K562 (cell line): Measurements from ENCODE around the gene EFNA5. TPM values are rescaled to one million over a fixed set of nuclear protein-coding genes. Genes with fewer than 3 reads are reported as not detected.

ENCODE experiments used
- ATAC-seq: fragments of 200-7000 bp; cut with Tn5 transposase; 3 replicates; pipeline ENCODE4 v1.9.1; 2020; ENCODE audit warnings: moderate library complexity
- BruUV-seq: library from RNA; stranded (reverse); fragments of 400-500 nt; replicated peaks from 2 replicates; lab custom pipeline; 2021; lab: Mats Ljungman, UMichigan
- CTCF ChIA-PET: fragments of 300-600 bp; formaldehyde crosslinking; extraction: SDS; loops from one replicate; lab custom pipeline; 2021; ENCODE audit warnings: low intra/inter-chr PET ratio; lab: Yijun Ruan, JAX
- POLR2A ChIA-PET: fragments of 300-600, 350-650 bp; sonication (Branson Sonifier 250); formaldehyde crosslinking; extraction: SDS; loops from one replicate; lab custom pipeline; 2021; ENCODE audit warnings: antibody characterized with exemption, inconsistent platforms; lab: Yijun Ruan, JAX
- DNase-seq, 4 experiments: peaks; one replicate each; pipeline versions ENCODE4 v3.0.0 to v3.0.0-alpha.2; 2011 to 2018; ENCODE audit warnings: low spot score in 3 of 4, mixed read lengths in 3 of 4; ENCODE audit errors: extremely low read depth in 1 of 4
- FAIRE-seq: peaks from 2 replicates; lab custom pipeline; 2011; peaks lifted over from hg19 to GRCh38; lab: Jason Lieb, UNC
- H2AFZ ChIP-seq: 2 replicates; pipeline ENCODE4 v1.6.0; 2011; ENCODE audit warnings: low read depth, low read length, control low read depth, inconsistent platforms
- H3K27ac ChIP-seq: fragments of 200-600 bp; 3 replicates; pipeline ENCODE4 v1.8.0; 2011; ENCODE audit warnings: low read depth, mild to moderate bottlenecking, control low read depth, inconsistent platforms, low read length, moderate library complexity, mixed read lengths; ENCODE audit errors: extremely low read depth
- H3K27me3 ChIP-seq, 2 experiments: fragments of 300-600 bp in 1 of 2; 2 replicates in 1 of 2; 3 replicates in 1 of 2; pipeline versions ENCODE4 v1.6.0 to v1.8.0; 2011; ENCODE audit warnings: inconsistent platforms in 2 of 2, low read length in 2 of 2, mild to moderate bottlenecking in 1 of 2, mixed read lengths in 1 of 2, moderate library complexity in 1 of 2; ENCODE audit not compliant: control insufficient read depth in 2 of 2, insufficient read depth in 2 of 2
- H3K36me3 ChIP-seq: fragments of 300-600 bp; 3 replicates; pipeline ENCODE4 v1.8.0; 2011; ENCODE audit warnings: mild to moderate bottlenecking, low read length, inconsistent platforms; ENCODE audit not compliant: control insufficient read depth, insufficient read depth
- H3K4me1 ChIP-seq, 2 experiments: fragments of 200-600 bp in 1 of 2; replicated peaks in 1 of 2; 2 replicates in 1 of 2; 3 replicates in 1 of 2; pipeline versions ENCODE4 v1.5.1 to v1.8.0; 2011; ENCODE audit warnings: inconsistent platforms in 2 of 2, low read length in 2 of 2, mild to moderate bottlenecking in 1 of 2, mixed read lengths in 1 of 2, moderate library complexity in 1 of 2; ENCODE audit not compliant: control insufficient read depth in 2 of 2, insufficient read depth in 2 of 2
- H3K4me2 ChIP-seq: 2 replicates; pipeline ENCODE4 v1.6.1; 2011; ENCODE audit warnings: low read length, control low read depth, inconsistent platforms, mixed read lengths; ENCODE audit not compliant: insufficient read depth
- H3K4me3 ChIP-seq: fragments of 200-600 bp; sonication (generic), shearing (Covaris generic); 2 replicates; pipeline ENCODE4 v1.5.1; 2016; ENCODE audit warnings: control low read depth, inconsistent platforms
- H3K79me2 ChIP-seq: fragments of 200-600 bp; 3 replicates; pipeline ENCODE4 v1.8.0; 2011; ENCODE audit warnings: low read length, inconsistent platforms; ENCODE audit not compliant: control insufficient read depth, insufficient read depth
- H3K9ac ChIP-seq, 2 experiments: 2 replicates each; pipeline versions ENCODE4 v1.6.0 to v1.6.1; 2011; ENCODE audit warnings: low read depth in 2 of 2, low read length in 2 of 2, control low read depth in 1 of 2, inconsistent platforms in 1 of 2, mild to moderate bottlenecking in 1 of 2, mixed read lengths in 1 of 2; ENCODE audit not compliant: insufficient read depth in 1 of 2
- H3K9me1 ChIP-seq: one replicate; pipeline ENCODE4 v1.6.0; 2011; ENCODE audit warnings: inconsistent platforms, mild to moderate bottlenecking, low read length, moderate library complexity; ENCODE audit not compliant: control insufficient read depth, insufficient read depth
- H3K9me3 ChIP-seq: replicated peaks from 2 replicates; pipeline ENCODE4 v1.5.1; 2011; ENCODE audit warnings: low read depth, low read length, inconsistent platforms; ENCODE audit not compliant: control insufficient read depth, insufficient read depth
- H4K20me1 ChIP-seq: replicated peaks from 2 replicates; pipeline ENCODE4 v1.6.1; 2011; ENCODE audit warnings: low read length, inconsistent platforms, mixed read lengths; ENCODE audit not compliant: control insufficient read depth, insufficient read depth
- CAMTA2 ChIP-seq: fragments of 250-450 bp; sonication (Bioruptor Pico); conservative IDR thresholded peaks from 2 replicates; pipeline ENCODE4 v1.5.1; 2022
- CTBP1 ChIP-seq: fragments of 450-650 bp; IDR thresholded peaks from 2 replicates; pipeline ENCODE4 v1.6.1; 2016; ENCODE audit warnings: borderline replicate concordance
- GTF2F1 ChIP-seq: IDR thresholded peaks from 2 replicates; pipeline ENCODE4 v1.6.1; 2011; ENCODE audit warnings: low read depth, low read length, improper control_type of control experiment
- HLTF ChIP-seq: fragments of 450-650 bp; IDR thresholded peaks from 2 replicates; pipeline ENCODE4 v1.6.1; 2016
- ILF3 ChIP-seq: fragments of 450-650 bp; IDR thresholded peaks from 2 replicates; pipeline ENCODE4 v1.6.1; 2018; ENCODE audit warnings: antibody characterized with exemption, mild to moderate bottlenecking, moderate library complexity, borderline replicate concordance
- KLF13 ChIP-seq: fragments of 450-650 bp; IDR thresholded peaks from 2 replicates; pipeline ENCODE4 v1.6.1; 2016; ENCODE audit warnings: missing genetic modification characterization, low read depth, mild to moderate bottlenecking, missing compliant biosample characterization, moderate library complexity, borderline replicate concordance
- PTBP1 ChIP-seq: fragments of 200-400 bp; formaldehyde crosslinking; IDR thresholded peaks from 2 replicates; pipeline ENCODE4 v1.6.1; 2017; ENCODE audit warnings: low read depth, low read length
- SRF ChIP-seq, 2 experiments: fragments of 250-450, 450-650 bp in 1 of 2; sonication (Bioruptor Pico) in 1 of 2; sonication (generic) in 1 of 2; formaldehyde crosslinking; IDR thresholded peaks; 2 replicates each; pipeline versions ENCODE4 v1.5.0 to v1.5.1; 2020 to 2022; ENCODE audit warnings: mild to moderate bottlenecking in 1 of 2, missing genetic modification reagents in 1 of 2
- TBP ChIP-seq: optimal IDR thresholded peaks from 2 replicates; pipeline ENCODE3; 2011; ENCODE audit warnings: low read depth, low read length, improper control_type of control experiment
- ZC3H4 ChIP-seq: sonication (generic); formaldehyde crosslinking; IDR thresholded peaks from 2 replicates; pipeline ENCODE4 v1.9.0; 2021; ENCODE audit warnings: missing genetic modification reagents, borderline replicate concordance
- ZNF24 ChIP-seq: fragments of 450-650 bp; IDR thresholded peaks from 2 replicates; pipeline ENCODE4 v1.6.1; 2016
- ZNF324 ChIP-seq: fragments of 250-450 bp; sonication (Bioruptor Pico); IDR thresholded peaks from 2 replicates; pipeline ENCODE4 v1.4.0; 2020; ENCODE audit warnings: mild to moderate bottlenecking
- ZNF512 ChIP-seq: IDR thresholded peaks from 2 replicates; pipeline ENCODE4 v1.6.1; 2016; ENCODE audit warnings: missing genetic modification characterization, missing compliant biosample characterization
- ZNF644 ChIP-seq: fragments of 200-800 bp; sonication (Bioruptor generic); IDR thresholded peaks from 2 replicates; pipeline ENCODE4 v1.6.1; 2016; ENCODE audit warnings: low read depth, missing genetic modification characterization, missing compliant biosample characterization
- ZNF77 ChIP-seq: fragments of 250-450 bp; sonication (Bioruptor Pico); IDR thresholded peaks from 2 replicates; pipeline ENCODE4 v1.5.0; 2020
- WGBS: fragments of 100-300 bp; shearing (Covaris generic); methylation state at CpG from one replicate; pipeline ENCODE4 v1.1.6; 2016; ENCODE audit warnings: low coverage, mixed read lengths; ENCODE audit not compliant: insufficient coverage; ENCODE audit errors: missing lambda C conversion rate; 5-methylcytosine and 5-hydroxymethylcytosine counted together
- in situ Hi-C: fragments of 300-500 bp; cut with MboI; formaldehyde crosslinking; loops from 4 replicates; pipeline ENCODE4 v1.15.0; 2018; ENCODE audit warnings: inconsistent platforms, mixed read lengths
- intact Hi-C: fragments of 100-400 bp; cut with micrococcal nuclease; formaldehyde crosslinking; loops from 2 replicates; pipeline ENCODE4 v1.14.2; 2022
- polyA plus RNA-seq, 8 experiments: library from polyadenylated mRNA; depleted of rRNA in 4 of 8; stranded (reverse) in 5 of 8; unstranded in 3 of 8; fragments of >200 nt; fragmentation: Nextera tagmentation in 2 of 8; fragmentation: Illumina TruSeq in 1 of 8; extraction: Ambion mirVana in 2 of 8; extraction: Trizol in 1 of 8; gene quantifications; 2 replicates each; pipeline versions ENCODE4 v1.2.1 to v1.2.3, GENCODE V29; 2011 to 2014; ENCODE audit warnings: inconsistent platforms in 1 of 8, missing spikeins in 1 of 8
- total RNA-seq, 7 experiments: library from RNA; depleted of rRNA in 6 of 7; stranded (reverse); fragments of >200 nt in 6 of 7; fragmentation: Illumina TruSeq in 2 of 7; extraction: Trizol in 2 of 7; gene quantifications; 2 replicates each; pipeline versions ENCODE4 v1.2.1 to v1.2.3, GENCODE V29; 2011 to 2021; ENCODE audit warnings: low replicate concordance in 1 of 7

The EFNA5 gene
- total and polyA plus RNA-seq, 9 of the 15 experiments (the other 6 are each of a cell fraction or from before 2014, with no cell fraction given), result 0.20 TPM; not detected in 8

- TF ChIP-seq ZNF644 (tag) (no peak), PTBP1 (no peak), ZNF324 (CRISPR knock-in tag) (no peak), KLF13 (tag) (no peak), TBP (no peak), CAMTA2 (CRISPR knock-in tag) (no peak), ZNF77 (CRISPR knock-in tag) (no peak)
Measured at GRCh38 chr5:107597247-107597646, 73.5 kb downstream of the EFNA5 start (continued).

- Histone ChIP-seq H2AFZ (no peak overlapping the region), H3K36me3 (no peaks in the 10 kb centered on the region), H3K79me2 (no peaks in the 10 kb centered on the region), H3K9ac (no peak overlapping the region), H3K27me3 (no peaks in the 10 kb centered on the region), H3K4me2 (no peak overlapping the region), H4K20me1 (no peaks in the 10 kb centered on the region), H3K27ac (no peak overlapping the region), H3K4me3 (no peak overlapping the region), H3K9me1 (no peaks in the 10 kb centered on the region), H3K9me3 (no peaks in the 10 kb centered on the region), H3K4me1 (no peaks in the 10 kb centered on the region)
- intact Hi-C loops (no loop called here), in situ Hi-C loops (no loop called here)
- CTCF ChIA-PET, result no interaction called here
- WGBS, result 0% methylated on average over 4 of the region's 4 CpGs
- ATAC-seq (no peak), DNase-seq (no peak), FAIRE-seq (no peak)
- POLR2A ChIA-PET, result no interaction called here
- BruUV-seq, result no TSS peak
- no peak for TF ChIP-seq ZNF512 (tag)
- TF ChIP-seq ZC3H4 (CRISPR knock-in tag), result no peak
- no peak for TF ChIP-seq HLTF
- TF ChIP-seq ILF3, result no peak
- no peak for TF ChIP-seq CTBP1
- TF ChIP-seq ZNF24, result no peak
- TF ChIP-seq GTF2F1, result no peak
- TF ChIP-seq SRF (CRISPR knock-in tag; IDR thresholded peaks at IDR 0.05), result no peak
Measured at GRCh38 chr5:107594253-107595045, 76.3 kb downstream of the EFNA5 start.
